GM21528 (cell line): ENCODE results near the gene CCDC30.
"Not testable (repeated sequence)": the region's sequence is repeated elsewhere in the genome, so short reads cannot be mapped to it uniquely, and the experiment has no call there.

Source experiments
- ATAC-seq: cut with Tn5 transposase; IDR thresholded peaks from one replicate; pipeline ENCODE4 v1.9.1; 2021; ENCODE audit warnings: mild to moderate bottlenecking, moderate library complexity; ENCODE audit not compliant: unreplicated experiment, low FRiP score

CCDC30 gene

DNA sequence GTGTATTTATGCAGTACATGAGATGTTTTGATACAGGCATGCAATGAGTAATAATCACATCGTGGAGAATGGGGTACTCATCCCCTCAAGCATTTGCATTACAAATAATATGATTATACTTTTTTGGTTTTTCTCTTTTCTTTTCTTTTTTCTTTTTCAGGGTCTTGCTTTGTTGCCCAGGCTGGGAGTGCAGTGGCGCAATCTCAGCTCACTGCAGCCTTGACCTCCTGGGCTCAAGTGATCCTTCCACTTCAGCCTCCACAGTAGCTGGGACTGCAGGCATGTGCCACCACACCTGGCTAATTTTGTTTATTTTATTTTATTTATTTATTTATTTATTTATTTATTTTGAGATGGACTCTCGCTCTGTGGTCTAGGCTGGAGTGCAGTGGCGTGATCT lies 158.1 kb downstream of the CCDC30 start:
- not testable (repeated sequence) for ATAC-seq

DNA sequence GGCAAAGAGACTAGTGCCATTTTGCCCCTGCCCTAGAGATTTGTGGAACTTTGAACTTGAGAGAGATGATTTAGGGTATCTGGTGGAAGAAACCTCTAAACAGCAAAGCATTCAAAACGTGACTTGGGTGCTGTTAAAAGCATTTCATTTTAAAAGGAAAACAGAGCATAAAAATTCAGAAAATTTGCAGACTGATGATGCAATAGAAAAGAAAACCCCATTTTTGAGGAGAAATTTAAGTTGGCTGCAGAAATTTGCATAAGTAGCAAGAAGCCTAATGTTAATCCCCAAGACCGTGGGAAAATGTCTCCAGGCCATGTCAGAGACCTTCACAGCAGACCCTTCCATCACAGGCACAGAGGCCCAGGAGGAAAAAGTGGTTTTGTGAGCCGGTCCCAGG lies 164.1 kb downstream of the CCDC30 start:
- ATAC-seq = not testable (repeated sequence)

DNA sequence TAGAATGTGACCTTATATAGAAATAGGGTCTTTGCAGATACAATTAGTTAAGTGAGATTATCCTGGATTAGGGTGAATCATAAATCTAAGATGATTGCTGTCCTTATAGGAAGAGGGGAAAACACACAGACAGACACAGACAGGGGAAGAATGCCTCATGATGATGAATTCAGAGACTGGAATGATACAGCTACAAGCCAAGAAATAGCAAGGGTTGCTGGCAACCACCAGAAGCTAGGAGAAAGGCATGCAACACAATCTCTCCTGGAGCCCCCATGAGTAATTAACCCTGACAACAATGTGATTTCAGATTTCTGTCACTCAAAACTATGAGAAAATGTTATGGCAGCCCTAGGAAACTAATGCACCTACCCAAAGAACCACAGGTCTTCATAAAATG lies 176.0 kb downstream of the CCDC30 start:
- no peak for ATAC-seq

DNA sequence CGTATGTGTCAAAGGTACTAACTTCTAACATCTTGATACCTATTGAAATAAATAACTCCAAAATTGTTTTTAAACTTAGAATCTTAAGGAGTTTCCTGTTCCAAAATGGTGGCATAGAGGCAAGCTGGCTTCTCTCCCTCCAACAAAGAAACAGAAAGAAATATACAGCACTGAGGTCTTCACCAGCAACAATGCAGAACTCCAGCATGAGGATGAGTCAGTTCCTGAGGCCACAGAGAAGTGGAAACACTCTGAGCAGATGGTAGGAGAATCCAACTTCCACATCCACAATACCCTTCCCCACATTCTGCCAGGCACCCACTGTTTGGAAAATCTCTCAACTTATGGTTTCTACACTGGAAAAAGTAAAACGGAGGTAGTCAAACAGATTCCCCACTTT lies 183.0 kb downstream of the CCDC30 start:
- ATAC-seq = no peak

DNA sequence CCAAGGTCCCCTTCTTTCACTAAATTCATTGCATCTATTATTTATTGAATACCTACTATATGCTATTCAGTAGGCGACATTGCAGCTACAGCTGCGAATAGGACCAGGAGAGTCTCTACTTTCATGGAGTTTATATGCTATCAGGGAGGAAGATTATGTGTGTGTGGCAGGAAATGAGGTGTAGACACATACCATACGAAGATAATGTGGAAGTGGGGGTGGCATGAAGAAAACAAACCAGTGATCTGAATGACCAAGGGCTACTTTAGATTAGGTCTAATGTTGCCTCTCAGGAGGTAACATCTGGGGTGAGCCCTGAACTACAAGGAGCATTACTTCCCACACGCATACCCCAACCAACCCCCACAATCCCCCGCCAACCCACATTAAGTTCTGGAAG lies 194.1 kb downstream of the CCDC30 start:
- no peak for ATAC-seq

DNA sequence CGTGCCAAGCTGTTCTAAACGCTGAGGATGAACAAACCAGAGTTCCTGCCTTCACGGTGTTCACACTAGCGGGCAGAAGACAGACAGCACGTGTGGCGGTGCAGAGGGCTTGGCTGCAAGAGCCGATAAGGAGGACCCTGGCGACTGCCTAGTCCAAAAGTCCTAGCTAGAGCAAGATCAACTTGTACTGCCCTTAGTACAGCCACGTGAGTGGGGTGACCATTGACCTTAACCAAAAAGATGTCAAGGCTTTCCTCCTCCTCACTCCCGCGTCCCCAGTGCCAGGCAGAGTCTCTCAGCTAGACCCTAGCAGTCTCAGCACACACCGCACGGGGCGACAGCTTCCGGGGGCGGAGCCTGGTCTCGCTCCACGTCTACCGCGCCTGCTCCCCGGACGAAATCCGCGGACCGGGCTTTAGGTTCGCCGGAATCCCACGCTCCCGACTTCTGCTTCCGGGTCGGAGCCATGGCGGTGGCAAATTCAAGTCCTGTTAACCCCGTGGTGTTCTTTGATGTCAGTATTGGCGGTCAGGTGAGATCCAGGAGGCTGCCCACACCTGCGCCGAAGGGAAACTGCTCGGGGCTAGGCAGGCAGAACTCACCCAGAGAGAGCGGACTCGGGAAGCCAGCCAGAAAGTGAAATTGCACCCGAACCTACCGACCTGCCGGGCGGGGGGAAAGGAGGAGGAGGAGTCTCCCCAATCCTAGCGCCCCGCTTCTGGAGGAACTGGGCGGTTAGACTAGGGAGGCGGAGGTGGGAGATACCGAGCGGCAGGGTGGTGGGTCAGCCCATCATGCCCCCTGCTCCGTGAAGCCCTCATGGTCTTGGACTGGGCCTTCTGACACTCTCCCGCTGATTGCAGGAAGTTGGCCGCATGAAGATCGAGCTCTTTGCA lies 195.1 kb downstream of the CCDC30 start, which contains the start of gene PPIH:
TSS of gene PPIH (plus strand) at position 443 of the 896 bp plus-strand sequence. CDS start at position 467, 24 bp downstream.
- ATAC-seq = peak; percentile 92

DNA sequence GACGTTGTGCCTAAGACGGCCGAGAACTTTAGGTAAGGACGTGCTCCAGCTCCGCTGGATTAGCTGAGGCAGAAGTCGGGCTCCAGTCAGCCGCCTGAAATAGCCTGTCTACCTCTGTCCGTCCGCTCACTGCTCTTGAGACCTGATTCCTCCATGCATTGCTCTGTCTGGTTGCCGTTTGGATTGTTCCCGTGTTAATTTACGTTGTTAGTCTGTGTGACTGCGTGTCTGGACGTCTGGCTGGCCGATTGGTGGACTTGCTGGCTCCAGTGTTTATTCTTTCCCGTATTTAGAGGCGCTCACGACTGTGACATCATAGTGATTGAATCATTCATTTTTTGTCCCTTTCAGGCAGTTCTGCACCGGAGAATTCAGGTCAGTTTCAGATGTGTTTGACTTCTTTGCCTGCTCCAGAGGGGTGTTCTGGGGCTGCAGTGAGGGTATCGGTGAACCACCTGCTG lies 195.8 kb downstream of the CCDC30 start:
- ATAC-seq = peak; percentile 9

DNA sequence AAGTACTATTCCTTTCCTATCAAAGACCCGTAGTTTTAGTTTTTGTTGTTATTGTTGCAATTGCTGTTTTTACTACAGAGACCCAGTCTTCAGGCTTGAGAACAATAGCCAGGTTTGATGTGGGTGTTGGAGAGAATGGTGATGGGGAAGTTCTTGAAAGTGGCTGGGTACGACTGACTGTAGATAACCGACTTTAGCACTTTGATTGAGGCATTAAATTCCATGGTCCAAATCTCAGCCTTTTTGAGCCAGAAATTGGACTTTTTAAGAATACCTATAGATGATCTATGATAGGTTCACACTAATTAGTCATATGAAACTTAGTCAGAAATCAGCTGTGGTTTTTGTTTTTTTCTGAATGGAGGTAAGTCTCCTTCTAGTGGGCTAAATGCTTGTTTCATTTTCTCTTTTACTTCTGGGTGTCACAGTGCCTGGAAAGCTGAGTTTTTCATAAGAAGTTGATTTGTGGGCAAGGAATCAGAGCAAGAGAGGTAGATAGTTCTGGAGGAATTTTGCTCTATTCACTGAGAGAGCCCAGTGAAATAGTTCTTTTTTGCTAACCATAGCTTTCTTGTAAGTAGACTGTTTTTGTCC lies 197.9 kb downstream of the CCDC30 start:
- ATAC-seq = no peak

DNA sequence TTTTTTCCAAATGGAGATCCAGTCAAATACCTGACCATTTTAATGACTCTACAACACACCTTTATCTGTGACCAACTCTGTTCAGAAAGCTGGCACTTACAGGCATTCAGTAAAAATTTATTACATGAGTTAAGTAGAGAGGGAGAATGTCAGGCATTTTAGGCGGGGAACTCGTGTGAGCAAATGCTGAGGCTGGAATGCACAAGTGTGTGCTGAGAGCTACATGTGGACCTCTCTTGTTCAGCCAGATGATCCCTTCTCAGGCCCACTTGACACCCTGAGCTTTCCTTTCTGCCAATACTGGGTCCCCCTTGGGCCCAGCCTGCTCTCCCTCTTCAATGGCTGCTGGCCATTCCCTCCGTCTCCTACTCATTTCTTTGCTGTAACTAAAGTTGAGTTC lies 206.8 kb downstream of the CCDC30 start:
- ATAC-seq = no peak

DNA sequence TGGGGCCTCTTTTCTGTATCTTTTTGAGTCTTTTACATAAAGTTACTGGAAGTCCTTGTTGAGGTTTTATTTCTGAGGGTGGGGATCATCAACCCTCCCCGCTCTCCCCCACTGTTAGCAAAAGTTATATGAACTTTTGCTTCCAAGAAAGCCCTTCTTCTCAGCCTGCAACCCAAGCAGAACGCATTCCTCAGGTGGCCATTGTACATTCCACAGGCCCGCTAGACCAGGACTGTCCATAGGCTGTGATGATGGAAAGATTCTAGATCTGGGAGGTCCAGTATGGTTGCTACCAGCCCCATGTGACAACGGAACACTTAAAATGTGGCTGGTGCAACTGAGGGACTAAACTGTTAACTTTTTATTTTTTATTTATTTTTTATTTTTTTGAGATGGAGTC lies 207.3 kb downstream of the CCDC30 start:
- no peak for ATAC-seq

DNA sequence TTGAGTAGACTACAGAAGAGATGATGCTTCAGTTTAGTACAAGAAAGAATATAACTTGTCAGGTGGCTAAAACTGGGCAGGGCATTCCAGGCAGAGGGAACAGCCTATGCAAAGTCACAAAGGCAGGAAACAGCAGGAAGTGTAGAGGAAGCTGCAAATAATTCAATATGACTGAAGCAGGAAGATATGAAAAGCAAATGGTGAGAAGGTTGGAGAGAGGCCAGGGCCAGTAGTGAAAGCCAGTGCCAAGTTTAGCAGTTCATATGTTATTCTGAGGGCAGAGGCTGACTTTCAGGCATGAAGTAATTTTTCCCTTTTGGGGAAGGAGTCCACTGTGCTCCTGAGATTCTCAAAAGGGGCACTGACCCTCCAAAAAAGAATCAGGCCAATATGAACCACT lies 211.1 kb downstream of the CCDC30 start:
- no peak for ATAC-seq

DNA sequence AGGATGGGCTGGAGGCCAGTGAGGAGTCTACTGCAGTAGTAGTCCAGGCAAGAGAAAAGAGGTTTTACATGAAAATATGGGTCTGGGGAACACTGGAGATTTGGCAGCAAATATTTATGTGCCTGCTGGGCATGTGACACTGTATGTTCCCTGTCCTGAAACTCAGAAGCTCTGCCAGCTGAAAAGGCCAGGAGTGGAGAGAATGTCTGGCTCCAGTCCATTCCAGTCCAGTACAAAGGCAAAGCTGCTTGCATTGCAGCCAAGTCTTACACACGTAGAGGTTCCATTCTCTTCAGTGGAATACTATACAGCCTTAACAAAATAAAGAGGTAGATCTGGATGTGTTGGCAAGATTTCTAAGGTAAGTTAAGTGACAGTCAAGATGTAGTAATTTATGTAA lies 211.6 kb downstream of the CCDC30 start:
- no peak for ATAC-seq

DNA sequence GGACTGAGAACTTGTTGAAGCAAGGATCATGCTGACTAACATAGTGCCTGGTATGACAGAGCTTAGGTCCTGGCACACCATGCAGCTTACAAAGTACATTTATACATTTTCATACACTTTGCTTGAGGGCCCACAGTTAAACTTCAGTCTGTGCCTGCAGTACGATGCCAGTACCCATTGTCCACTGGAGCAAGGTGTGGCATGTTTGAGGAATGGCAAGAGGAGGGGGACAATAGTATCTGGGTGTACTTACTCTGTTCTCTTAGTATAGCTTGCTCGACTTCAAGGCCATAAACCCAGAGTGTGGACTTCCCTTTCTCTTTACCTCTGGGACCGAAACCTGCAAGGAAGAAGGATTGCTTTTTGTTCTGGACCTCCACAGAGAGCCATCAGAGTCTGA lies 212.4 kb downstream of the CCDC30 start:
- ATAC-seq = no peak

DNA sequence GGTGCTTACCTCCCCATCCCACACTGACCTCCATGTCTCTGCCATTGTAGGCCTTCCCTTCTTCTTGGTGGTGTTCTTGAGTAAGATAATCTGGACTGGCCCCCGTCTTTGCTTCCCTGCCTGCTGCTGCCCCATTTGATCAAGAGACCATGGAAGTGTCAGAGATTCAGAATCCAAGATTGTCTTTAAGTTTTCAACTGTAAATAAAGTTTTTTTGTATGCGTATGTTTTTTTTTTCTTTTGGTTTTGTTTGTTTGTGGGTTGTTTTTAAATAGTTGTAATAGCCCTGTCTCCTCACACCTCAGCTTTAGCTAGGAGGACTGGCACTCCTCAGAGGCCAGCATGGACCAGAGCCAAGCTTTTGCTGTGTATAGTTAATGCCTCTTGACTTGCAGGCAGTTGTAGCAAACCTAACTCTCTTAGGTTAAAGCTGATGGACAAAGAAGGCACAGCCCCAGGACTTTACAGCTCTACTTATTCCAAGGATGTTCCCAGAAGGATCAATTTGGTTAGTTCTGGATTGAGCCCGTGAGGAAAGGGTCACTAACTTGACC lies 213.5 kb downstream of the CCDC30 start:
- ATAC-seq = no peak

DNA sequence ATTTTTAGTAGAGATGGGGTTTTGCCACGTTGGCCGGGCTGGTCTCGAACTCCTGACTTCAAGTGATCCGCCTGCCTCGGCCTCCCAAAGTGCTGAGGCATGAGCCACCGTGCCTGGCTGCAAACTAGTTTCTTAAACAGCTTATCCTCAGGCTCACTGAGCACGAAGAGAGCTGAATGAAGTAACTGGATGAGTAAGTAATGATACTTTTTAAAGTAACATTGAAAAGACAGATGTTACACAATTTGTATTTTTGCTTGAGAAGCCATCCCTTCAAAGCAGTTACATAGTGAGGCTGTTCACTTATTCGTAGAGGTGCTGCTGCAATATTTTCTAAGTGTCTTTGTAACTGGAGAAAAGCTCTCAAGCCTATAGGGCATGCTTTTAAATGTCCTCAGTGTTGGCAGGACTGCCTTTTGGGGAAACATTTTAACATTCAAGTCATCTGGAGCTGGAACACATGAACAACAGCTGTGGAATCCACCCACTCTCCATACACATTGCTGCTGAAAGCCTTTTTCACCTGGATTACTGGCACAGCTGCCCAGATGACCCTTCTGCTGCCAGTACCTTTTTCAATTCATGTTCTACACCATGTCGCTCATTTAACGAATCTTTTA lies 216.4 kb downstream of the CCDC30 start:
- no peak for ATAC-seq

DNA sequence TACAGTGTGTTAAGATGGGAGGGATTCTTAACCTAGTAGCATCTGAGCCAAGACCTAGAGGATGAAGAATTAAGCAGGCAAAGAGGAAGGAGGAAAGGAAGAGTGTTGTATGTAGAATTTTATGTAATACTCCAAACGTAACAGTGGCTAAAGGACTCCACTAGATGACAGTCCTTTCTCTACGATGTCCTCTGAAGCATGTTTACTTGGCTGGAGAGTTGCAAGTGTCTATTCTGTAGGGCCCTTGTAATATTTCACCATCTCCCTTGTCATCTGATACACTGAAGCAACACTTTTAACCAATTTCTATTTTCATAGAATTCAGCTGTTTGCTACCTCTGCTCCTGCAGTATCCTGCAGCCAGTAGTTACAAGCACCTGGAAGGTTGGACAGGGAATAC lies 217.0 kb downstream of the CCDC30 start:
- ATAC-seq = no peak

DNA sequence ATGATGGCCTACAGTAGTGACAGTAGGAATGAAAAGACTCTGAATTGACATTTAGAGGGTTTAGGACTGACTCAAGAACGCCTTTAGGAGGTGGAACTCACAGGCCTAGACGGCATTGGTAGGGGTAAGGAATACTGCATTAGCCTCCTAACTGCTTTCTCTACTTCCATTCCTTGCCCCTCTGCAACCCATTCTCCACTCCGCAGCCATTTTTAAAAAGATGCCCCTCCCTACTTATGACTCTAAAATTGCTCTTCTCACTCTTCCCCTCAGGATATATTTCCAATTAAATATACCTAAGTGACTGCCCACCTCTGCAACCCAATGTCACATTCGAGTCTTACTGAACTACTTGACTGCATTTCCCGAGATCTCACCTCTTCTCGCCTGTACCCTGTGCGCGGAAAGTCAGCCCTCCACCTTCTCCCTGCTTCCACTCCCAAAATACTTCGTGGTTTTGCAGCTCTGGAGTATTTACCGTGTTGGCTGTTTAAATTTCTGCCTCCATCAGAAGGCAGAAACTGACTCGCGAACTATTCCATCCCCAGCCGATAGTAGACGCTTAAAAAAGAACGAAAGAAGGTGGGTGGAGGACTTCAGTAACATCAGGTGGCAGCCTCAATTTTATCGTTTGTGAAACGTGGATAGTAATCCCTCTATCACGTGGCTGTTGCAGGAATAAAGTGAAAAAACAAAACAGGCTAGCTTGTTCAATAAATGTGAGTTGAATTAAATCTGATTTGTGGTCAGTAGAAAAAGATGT lies 218.0 kb downstream of the CCDC30 start:
- ATAC-seq = no peak

DNA sequence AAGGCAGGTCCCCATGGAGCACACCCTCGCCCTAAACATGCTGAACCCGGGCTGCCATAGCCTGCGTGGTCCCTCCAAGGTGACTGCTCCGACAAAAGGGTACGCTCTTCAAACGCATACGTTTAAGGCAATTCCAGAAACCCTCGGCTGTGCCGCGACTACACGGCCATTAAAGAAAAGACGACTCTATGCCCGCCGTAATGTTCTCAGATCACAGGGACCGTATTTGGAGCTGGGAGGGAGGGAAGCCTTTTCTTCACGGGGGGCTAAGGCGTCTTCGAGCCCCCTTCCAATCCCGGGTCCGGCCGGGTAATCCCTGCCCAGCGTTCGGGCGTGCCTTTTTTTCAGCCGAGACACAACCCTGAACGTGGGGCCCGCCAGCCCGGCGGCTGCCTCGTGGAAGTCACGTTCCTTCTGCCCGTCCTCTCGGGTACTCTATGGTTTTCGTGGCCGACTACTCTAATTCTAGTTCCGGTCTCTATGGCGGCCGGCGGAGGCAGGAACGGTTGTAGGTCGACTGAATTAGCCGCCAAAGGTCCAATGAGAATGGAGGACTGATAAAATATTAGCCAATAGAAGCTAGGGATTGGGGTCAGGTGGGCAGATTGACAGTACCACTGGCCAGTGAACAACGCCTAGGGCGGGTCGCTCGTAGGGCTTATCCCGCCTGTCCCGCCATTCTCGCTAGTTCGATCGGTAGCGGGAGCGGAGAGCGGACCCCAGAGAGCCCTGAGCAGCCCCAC lies 218.8 kb downstream of the CCDC30 start, which contains the start of gene YBX1:
TSS of gene YBX1 (plus strand) at position 678 of the 743 bp plus-strand sequence. CDS start 148 bp downstream, outside the sequence.
- ATAC-seq = peak; percentile 88

DNA sequence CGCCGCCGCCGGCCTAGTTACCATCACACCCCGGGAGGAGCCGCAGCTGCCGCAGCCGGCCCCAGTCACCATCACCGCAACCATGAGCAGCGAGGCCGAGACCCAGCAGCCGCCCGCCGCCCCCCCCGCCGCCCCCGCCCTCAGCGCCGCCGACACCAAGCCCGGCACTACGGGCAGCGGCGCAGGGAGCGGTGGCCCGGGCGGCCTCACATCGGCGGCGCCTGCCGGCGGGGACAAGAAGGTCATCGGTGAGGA lies 219.3 kb downstream of the CCDC30 start:
- peak; percentile 24 for ATAC-seq
